Astrocyte (in vitro differentiated cells and primary cell): Measurements from ENCODE around the gene POU1F1.

Source experiments
- CTCF ChIP-seq: IDR thresholded peaks from 2 replicates; pipeline ENCODE4 v1.5.1; 2011; ENCODE audit warnings: low read depth, mild to moderate bottlenecking, inconsistent platforms, low read length, moderate library complexity; ENCODE audit not compliant: insufficient read depth
- EZH2 ChIP-seq: IDR thresholded peaks from 2 replicates; pipeline ENCODE4 v1.6.1; 2012; ENCODE audit warnings: mild to moderate bottlenecking, low read length, inconsistent platforms; ENCODE audit not compliant: insufficient read depth

DNA sequence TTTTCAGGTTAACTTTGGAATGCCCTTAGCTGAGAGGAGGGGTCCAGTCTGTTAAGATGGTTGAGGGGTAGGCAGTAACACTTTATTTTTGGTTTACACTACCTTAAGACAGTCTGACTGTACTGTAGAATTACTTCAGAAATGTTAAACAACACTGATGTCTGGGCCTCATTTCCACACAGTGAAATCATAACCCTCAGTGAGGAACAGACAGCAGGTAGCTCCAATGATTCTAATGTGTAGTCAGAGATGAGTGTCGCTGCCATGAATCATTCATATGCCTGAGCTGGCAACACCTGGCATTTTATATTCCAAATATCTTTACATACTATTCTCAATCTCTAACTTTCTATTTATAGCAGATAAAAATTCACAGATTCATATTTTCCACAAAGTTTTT, 37.3 kb upstream of the POU1F1 start:
- TF ChIP-seq CTCF, result no peak
- TF ChIP-seq EZH2, result no peak
